HepG2 (cell line): ENCODE results near the gene CST1.

Experiments used
- EZH2 ChIP-seq: conservative IDR thresholded peaks from 2 replicates; pipeline ENCODE4 v1.6.1; 2012; ENCODE audit warnings: mild to moderate bottlenecking, low read depth, low read length, moderate library complexity
- MAZ ChIP-seq, 2 experiments: sonication (generic) in 1 of 2; formaldehyde crosslinking in 1 of 2; IDR thresholded peaks; 2 replicates each; pipeline versions ENCODE4 v1.5.0 to v1.6.1; 2012 to 2020; ENCODE audit warnings: low read depth in 2 of 2, mild to moderate bottlenecking in 2 of 2, borderline replicate concordance in 1 of 2, improper control_type of control experiment in 1 of 2, low read length in 1 of 2, missing genetic modification reagents in 1 of 2, moderate library complexity in 1 of 2
- NR2F2 ChIP-seq: IDR thresholded peaks from 2 replicates; pipeline ENCODE4 v1.6.1; 2012; ENCODE audit warnings: low read depth, inconsistent platforms, borderline replicate concordance
- RFXANK ChIP-seq: IDR thresholded peaks from 2 replicates; pipeline ENCODE4 v1.6.1; 2016
- TRIM24 ChIP-seq: sonication (generic); formaldehyde crosslinking; IDR thresholded peaks from 2 replicates; pipeline ENCODE4 v1.8.0; 2022; ENCODE audit warnings: mild to moderate bottlenecking, missing genetic modification reagents
- ZNF501 ChIP-seq: sonication (generic); formaldehyde crosslinking; IDR thresholded peaks from 2 replicates; pipeline ENCODE4 v1.5.1; 2020; ENCODE audit warnings: mild to moderate bottlenecking, moderate library complexity, missing genetic modification reagents
- ZNF550 ChIP-seq: sonication (generic); formaldehyde crosslinking; IDR thresholded peaks from 2 replicates; pipeline ENCODE4 v1.4.0; 2020; ENCODE audit warnings: mild to moderate bottlenecking, missing genetic modification reagents, borderline replicate concordance
- TF ChIP-seq, protein P1 (sequence below): sonication (generic); formaldehyde crosslinking; IDR thresholded peaks from 2 replicates; pipeline ENCODE4 v1.5.0; 2020; ENCODE audit warnings: mild to moderate bottlenecking, missing genetic modification reagents, moderate library complexity
- TF ChIP-seq, protein P2 (sequence below): sonication (generic); formaldehyde crosslinking; IDR thresholded peaks from 2 replicates; pipeline ENCODE4 v1.4.0; 2020; ENCODE audit warnings: missing genetic modification reagents

DNA sequence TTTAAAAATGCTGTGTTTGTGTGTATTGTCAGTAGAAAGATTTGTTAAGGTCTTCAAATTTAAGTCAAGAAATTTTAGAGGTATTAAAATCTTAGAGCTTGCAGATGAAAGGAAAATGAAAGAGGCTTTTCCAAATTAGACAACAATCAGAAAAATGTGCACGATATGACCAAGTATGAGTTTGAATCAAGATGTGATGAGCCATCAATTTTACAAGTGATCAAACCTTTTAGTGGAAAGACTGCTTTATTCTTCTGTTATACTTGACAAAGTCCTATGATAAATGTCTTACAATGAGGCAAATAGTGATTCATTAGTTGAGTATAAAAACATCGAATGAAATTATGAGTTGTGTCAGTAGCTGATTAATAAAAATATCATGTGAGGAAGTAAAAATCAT lies 19.6 kb upstream of the CST1 start:
- no peak for TF ChIP-seq ZNF550
- no peak for TF ChIP-seq EZH2
- TF ChIP-seq, protein P1, sequence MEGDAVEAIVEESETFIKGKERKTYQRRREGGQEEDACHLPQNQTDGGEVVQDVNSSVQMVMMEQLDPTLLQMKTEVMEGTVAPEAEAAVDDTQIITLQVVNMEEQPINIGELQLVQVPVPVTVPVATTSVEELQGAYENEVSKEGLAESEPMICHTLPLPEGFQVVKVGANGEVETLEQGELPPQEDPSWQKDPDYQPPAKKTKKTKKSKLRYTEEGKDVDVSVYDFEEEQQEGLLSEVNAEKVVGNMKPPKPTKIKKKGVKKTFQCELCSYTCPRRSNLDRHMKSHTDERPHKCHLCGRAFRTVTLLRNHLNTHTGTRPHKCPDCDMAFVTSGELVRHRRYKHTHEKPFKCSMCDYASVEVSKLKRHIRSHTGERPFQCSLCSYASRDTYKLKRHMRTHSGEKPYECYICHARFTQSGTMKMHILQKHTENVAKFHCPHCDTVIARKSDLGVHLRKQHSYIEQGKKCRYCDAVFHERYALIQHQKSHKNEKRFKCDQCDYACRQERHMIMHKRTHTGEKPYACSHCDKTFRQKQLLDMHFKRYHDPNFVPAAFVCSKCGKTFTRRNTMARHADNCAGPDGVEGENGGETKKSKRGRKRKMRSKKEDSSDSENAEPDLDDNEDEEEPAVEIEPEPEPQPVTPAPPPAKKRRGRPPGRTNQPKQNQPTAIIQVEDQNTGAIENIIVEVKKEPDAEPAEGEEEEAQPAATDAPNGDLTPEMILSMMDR (CRISPR knock-in tag) = no peak
- TF ChIP-seq ZNF501 (CRISPR knock-in tag) = no peak
- TF ChIP-seq TRIM24 = no peak
- no peak for TF ChIP-seq NR2F2
- TF ChIP-seq RFXANK (CRISPR knock-in tag) = no peak
- no peak for TF ChIP-seq MAZ (IDR thresholded peaks at IDR 0.05; ENCODE audit: borderline replicate concordance, low read depth, low read length)
- TF ChIP-seq MAZ (CRISPR knock-in tag; IDR thresholded peaks at IDR 0.05; ENCODE audit: low read depth) = no peak
- TF ChIP-seq, protein P2, sequence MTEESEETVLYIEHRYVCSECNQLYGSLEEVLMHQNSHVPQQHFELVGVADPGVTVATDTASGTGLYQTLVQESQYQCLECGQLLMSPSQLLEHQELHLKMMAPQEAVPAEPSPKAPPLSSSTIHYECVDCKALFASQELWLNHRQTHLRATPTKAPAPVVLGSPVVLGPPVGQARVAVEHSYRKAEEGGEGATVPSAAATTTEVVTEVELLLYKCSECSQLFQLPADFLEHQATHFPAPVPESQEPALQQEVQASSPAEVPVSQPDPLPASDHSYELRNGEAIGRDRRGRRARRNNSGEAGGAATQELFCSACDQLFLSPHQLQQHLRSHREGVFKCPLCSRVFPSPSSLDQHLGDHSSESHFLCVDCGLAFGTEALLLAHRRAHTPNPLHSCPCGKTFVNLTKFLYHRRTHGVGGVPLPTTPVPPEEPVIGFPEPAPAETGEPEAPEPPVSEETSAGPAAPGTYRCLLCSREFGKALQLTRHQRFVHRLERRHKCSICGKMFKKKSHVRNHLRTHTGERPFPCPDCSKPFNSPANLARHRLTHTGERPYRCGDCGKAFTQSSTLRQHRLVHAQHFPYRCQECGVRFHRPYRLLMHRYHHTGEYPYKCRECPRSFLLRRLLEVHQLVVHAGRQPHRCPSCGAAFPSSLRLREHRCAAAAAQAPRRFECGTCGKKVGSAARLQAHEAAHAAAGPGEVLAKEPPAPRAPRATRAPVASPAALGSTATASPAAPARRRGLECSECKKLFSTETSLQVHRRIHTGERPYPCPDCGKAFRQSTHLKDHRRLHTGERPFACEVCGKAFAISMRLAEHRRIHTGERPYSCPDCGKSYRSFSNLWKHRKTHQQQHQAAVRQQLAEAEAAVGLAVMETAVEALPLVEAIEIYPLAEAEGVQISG (CRISPR knock-in tag) = no peak
